ENCODE results near the gene CEP170B.
"Not testable (repeated sequence)": the region's sequence is repeated elsewhere in the genome, so short reads cannot be mapped to it uniquely, and the experiment has no call there.

CEP170B gene

GRCh38 chr14:104844306-104845032, 20.6 kb upstream of the CEP170B start:
- DNase-seq (ENCODE audit: low read depth), result no peak

- no peak for DNase-seq (ENCODE audit: low read depth)
Observed at GRCh38 chr14:104845033-104845666, 19.9 kb upstream of the CEP170B start.

GRCh38 chr14:104845834-104846441, 19.1 kb upstream of the CEP170B start:
- DNase-seq (ENCODE audit: low read depth), result peak; percentile 23

- peak; percentile 9 for DNase-seq (ENCODE audit: low read depth)
Observed at GRCh38 chr14:104852280-104852663, 12.8 kb upstream of the CEP170B start.

GRCh38 chr14:104855532-104856090, 9.5 kb upstream of the CEP170B start:
- DNase-seq (ENCODE audit: low read depth), result no peak

GRCh38 chr14:104856157-104856868, 8.8 kb upstream of the CEP170B start:
- no peak for DNase-seq (ENCODE audit: low read depth)

- no peak for DNase-seq (ENCODE audit: low read depth)
Observed at GRCh38 chr14:104856869-104857860, 7.9 kb upstream of the CEP170B start.

- DNase-seq (ENCODE audit: low read depth), result not testable (repeated sequence)
Observed at GRCh38 chr14:104857931-104858330, 7.1 kb upstream of the CEP170B start.

- DNase-seq (ENCODE audit: low read depth), result no peak
Observed at GRCh38 chr14:104858811-104859426, 6.1 kb upstream of the CEP170B start.

GRCh38 chr14:104859900-104860299, 5.2 kb upstream of the CEP170B start:
- DNase-seq (ENCODE audit: low read depth), result no peak

- no peak for DNase-seq (ENCODE audit: low read depth)
Observed at GRCh38 chr14:104860414-104860813, 4.7 kb upstream of the CEP170B start.

- no peak for DNase-seq (ENCODE audit: low read depth)
Observed at GRCh38 chr14:104863131-104863862, 1.8 kb upstream of the CEP170B start.

- no peak for DNase-seq (ENCODE audit: low read depth)
Observed at GRCh38 chr14:104863923-104864266, 1.2 kb upstream of the CEP170B start.

- no peak for DNase-seq (ENCODE audit: low read depth)
Observed at GRCh38 chr14:104864267-104865080, 594 bp upstream of the CEP170B start.

- DNase-seq (ENCODE audit: low read depth), result peak; percentile 86
Observed at GRCh38 chr14:104865631-104866441, 768 bp downstream of the CEP170B start.

- DNase-seq (ENCODE audit: low read depth), result no peak
Observed at GRCh38 chr14:104866451-104867370, 1.6 kb downstream of the CEP170B start.

- DNase-seq (ENCODE audit: low read depth), result no peak
Observed at GRCh38 chr14:104867371-104868059, 2.4 kb downstream of the CEP170B start.

Data from EH (cell line).